ENCODE measurements around the gene GNMT. TPM values are rescaled to one million over a fixed set of nuclear protein-coding genes. Genes with fewer than 3 reads are reported as not detected.

The GNMT gene
- total RNA-seq, 3 donors from 2014 or later, result 0.75 to 0.76 TPM; not detected in 1

DNA sequence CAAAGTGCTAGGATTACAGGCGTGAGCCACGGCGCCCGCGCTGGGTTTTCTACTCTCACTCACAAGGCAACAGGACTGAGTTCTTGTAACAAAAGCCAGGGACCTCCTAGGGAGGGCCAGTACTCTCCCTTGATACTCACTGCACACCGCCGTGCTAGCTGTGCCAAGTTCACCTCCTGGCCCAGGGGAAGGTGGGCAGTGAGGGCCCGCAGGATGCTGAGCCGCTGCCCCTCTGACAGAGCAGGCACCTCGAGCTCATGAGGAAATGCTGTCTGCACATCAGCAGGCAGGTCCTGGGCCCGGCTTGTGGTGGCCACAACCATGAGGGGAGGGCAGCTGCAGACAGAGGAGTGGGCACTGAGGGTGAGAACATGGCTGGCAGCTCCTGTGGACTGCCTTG, 6.7 kb downstream of the GNMT start:
- TF ChIP-seq, protein P1, sequence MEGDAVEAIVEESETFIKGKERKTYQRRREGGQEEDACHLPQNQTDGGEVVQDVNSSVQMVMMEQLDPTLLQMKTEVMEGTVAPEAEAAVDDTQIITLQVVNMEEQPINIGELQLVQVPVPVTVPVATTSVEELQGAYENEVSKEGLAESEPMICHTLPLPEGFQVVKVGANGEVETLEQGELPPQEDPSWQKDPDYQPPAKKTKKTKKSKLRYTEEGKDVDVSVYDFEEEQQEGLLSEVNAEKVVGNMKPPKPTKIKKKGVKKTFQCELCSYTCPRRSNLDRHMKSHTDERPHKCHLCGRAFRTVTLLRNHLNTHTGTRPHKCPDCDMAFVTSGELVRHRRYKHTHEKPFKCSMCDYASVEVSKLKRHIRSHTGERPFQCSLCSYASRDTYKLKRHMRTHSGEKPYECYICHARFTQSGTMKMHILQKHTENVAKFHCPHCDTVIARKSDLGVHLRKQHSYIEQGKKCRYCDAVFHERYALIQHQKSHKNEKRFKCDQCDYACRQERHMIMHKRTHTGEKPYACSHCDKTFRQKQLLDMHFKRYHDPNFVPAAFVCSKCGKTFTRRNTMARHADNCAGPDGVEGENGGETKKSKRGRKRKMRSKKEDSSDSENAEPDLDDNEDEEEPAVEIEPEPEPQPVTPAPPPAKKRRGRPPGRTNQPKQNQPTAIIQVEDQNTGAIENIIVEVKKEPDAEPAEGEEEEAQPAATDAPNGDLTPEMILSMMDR (IDR thresholded peaks at IDR 0.05), result no peak
- H3K36me3 ChIP-seq (ENCODE audit: low read depth), result no peaks in the 10 kb centered on the region
- intact Hi-C loops (cut with DNase I, micrococcal nuclease), result no loop called here
- no peaks in the 10 kb centered on the region for H3K9me3 ChIP-seq
- no peak for ATAC-seq
- no peak for DNase-seq
- H3K4me1 ChIP-seq (ENCODE audit: low read depth), result no peaks in the 10 kb centered on the region
- H3K4me3 ChIP-seq, result no peak overlapping the region

DNA sequence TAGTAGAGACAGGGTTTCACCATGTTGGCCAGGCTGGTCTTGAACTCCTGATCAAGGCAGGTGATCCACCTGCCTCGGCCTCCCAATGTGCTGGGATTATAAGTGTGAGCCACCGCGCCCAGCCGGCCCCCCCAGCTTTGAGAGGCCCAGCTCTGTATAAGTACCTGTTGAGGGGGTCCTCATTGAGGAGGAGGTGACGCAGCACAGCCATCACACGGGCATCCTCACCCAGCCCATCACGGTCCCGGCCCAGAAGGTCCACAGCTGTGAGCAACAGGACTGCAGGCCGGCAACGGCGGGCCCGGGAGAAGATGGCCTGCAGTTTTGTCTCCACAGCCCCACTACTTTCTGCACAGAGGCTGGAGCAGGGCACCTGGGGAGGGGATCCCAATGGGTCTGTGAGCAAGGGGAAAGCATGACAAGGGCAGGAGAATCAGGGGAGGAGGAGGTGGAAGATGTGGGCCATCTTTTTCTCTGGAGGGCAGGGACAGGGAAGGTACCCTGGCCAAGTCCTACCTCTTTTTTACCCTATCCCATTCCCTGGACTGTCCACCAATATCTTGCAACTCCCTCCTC, 7.7 kb downstream of the GNMT start:
- Histone ChIP-seq H3K36me3 (ENCODE audit: low read depth) (no peaks in the 10 kb centered on the region), H3K4me1 (ENCODE audit: low read depth) (no peaks in the 10 kb centered on the region), H3K9me3 (no peaks in the 10 kb centered on the region), H3K4me3 (no peak overlapping the region)
- intact Hi-C loops (cut with DNase I, micrococcal nuclease), result no loop called here
- DNase-seq (no peak), ATAC-seq (no peak)
- TF ChIP-seq, protein P1 (IDR thresholded peaks at IDR 0.05), result no peak

DNA sequence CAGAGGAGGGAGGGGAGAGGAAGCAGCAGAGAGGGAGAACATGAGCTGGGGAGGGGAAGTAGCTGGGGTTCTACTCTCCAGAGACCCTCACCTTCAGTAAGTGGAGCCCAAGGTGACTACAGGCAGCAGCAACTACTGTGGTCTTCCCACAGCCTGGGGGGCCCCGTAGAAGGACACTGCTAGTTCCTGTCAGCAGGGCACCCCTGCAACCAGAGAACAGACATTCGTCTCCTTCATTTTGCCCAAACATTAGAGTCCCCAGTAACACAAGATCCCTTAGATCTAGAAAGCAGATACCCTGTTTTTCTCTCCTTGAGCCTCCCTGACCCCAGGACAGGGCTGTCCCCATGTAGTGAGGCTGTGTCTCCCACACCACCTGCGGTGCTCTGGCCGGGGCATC, 8.2 kb downstream of the GNMT start:
- no peak for ATAC-seq

DNA sequence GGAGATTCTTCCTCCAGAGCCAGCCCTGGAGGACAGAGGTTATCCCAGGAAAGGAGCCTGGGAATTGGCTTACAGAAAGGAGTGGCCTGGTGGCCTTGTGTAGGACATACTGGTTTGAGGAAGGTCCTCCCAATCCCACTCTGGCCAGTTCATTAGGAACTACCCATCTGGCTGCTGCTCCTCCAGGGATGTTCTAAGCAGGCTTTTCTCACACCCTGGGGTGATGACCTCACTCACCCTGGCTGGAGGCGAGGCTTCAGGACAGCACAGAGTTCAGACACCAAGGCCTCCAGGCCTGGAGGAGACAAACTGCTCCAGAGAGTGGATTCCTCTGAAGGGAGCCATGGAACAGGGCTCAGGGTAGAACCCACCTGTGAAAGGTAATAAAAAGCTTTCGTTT, 8.9 kb downstream of the GNMT start:
- Histone ChIP-seq H3K4me1 (ENCODE audit: low read depth) (no peaks in the 10 kb centered on the region), H3K4me3 (no peak overlapping the region), H3K36me3 (ENCODE audit: low read depth) (no peaks in the 10 kb centered on the region), H3K9me3 (no peaks in the 10 kb centered on the region)
- intact Hi-C loops (cut with DNase I, micrococcal nuclease), result no loop called here
- TF ChIP-seq, protein P1 (IDR thresholded peaks at IDR 0.05), result no peak
- no peak for ATAC-seq
- no peak for DNase-seq

More for the DNA sequence above, 8.2 kb downstream of the GNMT start:
- H3K4me1 ChIP-seq (ENCODE audit: low read depth), result no peaks in the 10 kb centered on the region
- intact Hi-C loops (cut with DNase I, micrococcal nuclease), result no loop called here
- H3K36me3 ChIP-seq (ENCODE audit: low read depth), result no peaks in the 10 kb centered on the region
- no peak for DNase-seq
- TF ChIP-seq, protein P1 (IDR thresholded peaks at IDR 0.05), result no peak
- no peaks in the 10 kb centered on the region for H3K9me3 ChIP-seq
- no peak overlapping the region for H3K4me3 ChIP-seq

DNA sequence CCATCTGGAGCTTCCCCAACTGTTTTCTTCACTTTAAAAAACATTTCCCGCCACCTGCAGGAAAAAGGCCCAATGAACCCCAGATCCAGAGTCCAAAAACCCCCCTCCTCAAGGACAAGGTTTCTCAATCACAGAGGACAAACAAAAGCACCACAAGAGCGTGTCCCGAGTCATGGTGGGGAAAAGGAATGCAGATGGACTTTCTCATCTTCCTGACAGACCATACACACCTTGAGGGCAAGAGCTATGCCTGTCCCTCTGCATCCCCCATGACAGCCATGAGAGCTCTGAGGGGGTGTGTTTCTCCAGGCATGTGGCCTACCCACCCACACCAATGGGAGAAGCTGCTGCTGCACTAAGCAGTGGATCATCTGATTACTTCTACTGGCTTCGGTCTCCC, 9.4 kb downstream of the GNMT start:
- DNase-seq (no peak), ATAC-seq (no peak)
- no peaks in the 10 kb centered on the region for H3K4me1 ChIP-seq (ENCODE audit: low read depth)
- H3K36me3 ChIP-seq (ENCODE audit: low read depth), result no peaks in the 10 kb centered on the region
- intact Hi-C loops (cut with DNase I, micrococcal nuclease), result no loop called here
- H3K4me3 ChIP-seq, result no peak overlapping the region
- H3K9me3 ChIP-seq, result no peaks in the 10 kb centered on the region
- TF ChIP-seq, protein P1 (IDR thresholded peaks at IDR 0.05), result no peak

All from mucosa of descending colon (tissue), 3 donors.